CD1c-positive myeloid dendritic cell (primary cell): Measurements from ENCODE around the gene GAB4.
A peak's percentile ranks its signal among the peaks of the same experiment; 100 is the strongest.
"Not testable (repeated sequence)": the region's sequence is repeated elsewhere in the genome, so short reads cannot be mapped to it uniquely, and the experiment has no call there.

Source experiments
- DNase-seq: peaks from one replicate; pipeline ENCODE4 v3.0.0-alpha.2; 2016; ENCODE audit errors: extremely low spot score

The GAB4 gene, protein sequence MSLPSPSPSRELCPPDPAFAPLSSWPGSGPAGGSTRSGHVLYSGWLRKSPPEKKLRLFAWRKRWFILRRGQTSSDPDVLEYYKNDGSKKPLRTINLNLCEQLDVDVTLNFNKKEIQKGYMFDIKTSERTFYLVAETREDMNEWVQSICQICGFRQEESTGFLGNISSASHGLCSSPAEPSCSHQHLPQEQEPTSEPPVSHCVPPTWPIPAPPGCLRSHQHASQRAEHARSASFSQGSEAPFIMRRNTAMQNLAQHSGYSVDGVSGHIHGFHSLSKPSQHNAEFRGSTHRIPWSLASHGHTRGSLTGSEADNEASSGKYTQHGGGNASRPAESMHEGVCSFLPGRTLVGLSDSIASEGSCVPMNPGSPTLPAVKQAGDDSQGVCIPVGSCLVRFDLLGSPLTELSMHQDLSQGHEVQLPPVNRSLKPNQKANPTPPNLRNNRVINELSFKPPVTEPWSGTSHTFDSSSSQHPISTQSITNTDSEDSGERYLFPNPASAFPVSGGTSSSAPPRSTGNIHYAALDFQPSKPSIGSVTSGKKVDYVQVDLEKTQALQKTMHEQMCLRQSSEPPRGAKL

DNA sequence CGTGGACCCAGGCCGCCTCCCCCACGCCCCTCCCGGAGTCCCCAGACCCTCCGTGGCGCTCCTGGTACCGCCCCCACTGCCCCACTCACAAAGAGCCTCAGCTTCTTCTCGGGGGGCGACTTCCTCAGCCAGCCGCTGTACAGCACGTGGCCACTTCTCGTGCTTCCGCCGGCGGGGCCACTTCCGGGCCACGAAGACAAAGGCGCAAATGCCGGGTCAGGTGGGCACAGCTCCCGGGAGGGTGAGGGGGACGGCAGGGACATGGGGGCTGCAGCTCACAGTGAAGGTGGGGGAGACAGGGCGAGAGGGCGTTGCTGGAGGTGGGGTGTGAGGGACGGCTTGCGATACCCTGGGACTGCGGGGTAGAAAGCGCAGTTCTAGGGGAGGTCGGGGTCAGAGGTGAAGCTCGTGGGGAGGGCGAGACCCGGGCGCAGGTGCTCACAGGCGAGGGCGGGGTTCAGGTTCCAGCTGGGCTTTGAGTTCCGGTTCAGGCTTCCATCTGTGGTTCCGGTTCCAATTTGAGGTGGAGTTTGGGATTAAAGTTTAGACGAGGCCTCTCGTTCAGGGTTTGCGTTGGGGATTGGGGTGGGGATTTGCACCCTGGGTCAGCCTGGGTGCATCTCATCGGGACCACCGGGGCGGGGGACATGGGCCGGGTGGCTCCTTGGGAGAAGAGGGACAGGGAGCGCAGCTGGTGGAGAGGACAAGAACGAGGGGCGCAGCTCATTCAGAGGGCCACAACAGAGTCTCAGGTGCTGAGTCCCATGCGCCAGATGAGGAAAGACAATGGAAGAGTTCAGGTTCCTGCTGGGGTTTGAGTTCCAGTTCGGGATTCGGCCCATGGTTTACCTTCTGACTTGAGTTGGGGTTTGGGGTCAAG, at the start of gene GAB4:
Gene GAB4, minus strand, starts transcription at position 371 of the 880 bp plus-strand sequence. Its CDS starts 108 bp downstream, at position 263.
- DNase-seq = no peak

GRCh38 chr22:17056807-17057206, 48.8 kb upstream of the GAB4 start:
- no peak for DNase-seq

GRCh38 chr22:17056058-17056457, 48.0 kb upstream of the GAB4 start:
- no peak for DNase-seq

DNA sequence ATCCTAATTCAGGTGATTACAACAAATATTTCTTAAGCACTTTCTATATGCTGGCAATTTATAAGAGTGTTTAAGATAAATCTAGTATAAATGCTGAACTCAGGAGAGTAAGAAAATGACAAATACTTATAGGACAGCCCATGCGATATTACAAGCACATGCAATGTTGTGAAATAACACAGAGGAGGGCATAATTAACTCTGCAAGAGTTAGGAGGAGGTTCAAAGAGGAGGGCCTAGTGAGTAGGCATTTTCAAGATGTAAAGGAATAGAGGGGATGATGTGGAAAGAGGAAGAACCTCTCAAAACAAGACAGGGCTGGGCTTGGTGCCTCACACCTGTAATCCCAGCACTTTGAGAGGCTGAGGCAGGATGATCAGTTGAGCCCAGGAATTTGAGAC, 39.6 kb upstream of the GAB4 start:
- peak; percentile 6 for DNase-seq

GRCh38 chr22:17046566-17047348, 38.7 kb upstream of the GAB4 start:
- peak; percentile 14 for DNase-seq

DNA sequence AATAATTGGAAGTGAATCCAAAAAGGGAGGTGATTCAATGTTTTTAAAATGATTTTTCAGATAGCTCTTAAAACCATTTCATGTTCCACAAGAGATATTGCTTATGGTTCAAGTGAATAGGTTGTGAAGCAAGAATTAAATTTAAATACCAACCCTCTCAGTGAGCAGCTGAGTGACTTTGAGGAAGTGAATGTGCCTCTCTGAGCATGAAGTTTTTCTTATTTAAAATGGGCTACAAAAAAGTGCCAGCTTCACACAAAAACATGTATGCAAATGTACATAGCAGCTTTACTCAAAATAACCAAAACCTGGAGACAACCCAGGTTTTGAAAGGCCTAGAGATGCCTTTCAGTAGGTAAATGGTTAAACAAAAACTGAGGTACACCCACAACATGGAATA, 35.5 kb upstream of the GAB4 start:
- peak; percentile 3 for DNase-seq

DNA sequence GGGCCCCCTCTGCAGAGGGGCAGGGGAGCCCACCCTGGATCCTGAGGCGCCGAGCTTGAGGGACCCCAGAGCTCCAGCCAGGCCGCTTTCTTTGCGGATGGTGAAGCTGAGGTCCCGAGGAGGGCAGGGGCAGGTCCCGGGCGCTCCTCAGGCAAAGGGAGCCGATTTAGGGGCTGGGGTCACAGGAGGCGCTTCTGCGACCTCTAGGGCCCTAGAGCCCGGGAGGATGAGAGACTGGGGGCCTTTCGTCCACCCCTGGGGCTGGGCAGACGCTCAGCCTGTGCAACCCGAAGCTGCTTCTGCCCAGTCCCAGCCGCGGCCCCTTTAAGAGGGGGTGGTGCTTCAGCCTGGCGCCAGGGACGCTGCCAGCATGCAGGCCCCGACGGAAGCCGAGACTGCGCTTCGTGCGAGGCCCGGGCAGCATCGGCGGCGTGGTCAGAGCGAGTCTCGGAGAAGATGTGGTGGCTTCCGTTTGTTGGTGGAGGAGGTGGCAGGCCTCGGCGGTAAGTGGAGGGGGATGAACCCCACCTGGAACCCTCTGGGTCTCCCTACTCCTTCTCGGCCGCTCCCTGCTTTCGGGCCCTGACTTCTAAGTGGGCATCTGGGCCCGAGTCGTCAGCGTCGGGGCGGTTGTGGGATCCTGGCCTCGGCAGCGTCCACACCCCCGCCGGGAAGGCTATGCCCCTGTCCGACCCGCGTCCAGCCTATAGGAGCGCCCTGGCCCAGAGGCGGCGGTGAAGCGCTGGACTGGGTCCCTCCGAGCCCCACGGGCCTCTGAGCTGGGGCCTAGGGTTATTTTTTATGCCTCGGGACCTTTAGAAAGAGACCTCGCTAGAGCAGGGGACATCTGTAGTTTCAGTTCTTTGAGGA, 29.1 kb upstream of the GAB4 start:
- DNase-seq = not testable (repeated sequence)

- not testable (repeated sequence) for DNase-seq
These were observed 28.2 kb upstream of the GAB4 start for GRCh38 chr22:17035976-17036841.

GRCh38 chr22:17035246-17035645, 27.2 kb upstream of the GAB4 start:
- DNase-seq = no peak

DNA sequence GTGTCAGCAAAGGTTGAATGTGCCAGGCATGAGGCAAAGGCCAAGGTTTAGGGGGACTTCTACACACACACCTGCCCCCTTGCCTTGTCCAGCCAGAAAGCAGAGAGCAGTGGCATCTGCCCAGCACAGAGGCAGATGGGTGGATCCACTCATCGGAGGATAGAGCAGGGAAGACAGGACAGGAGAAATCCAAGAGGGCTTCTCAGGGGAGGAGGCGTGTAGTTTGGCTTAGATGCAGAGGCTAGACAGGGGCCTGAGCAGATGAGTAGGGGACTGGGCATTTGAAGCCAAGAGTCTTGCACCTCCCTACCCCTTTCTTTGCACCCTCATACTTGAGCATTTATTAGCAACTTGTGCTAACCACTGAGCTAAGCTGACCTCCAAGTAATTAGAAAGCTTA, 26.5 kb upstream of the GAB4 start:
- DNase-seq = not testable (repeated sequence)

- not testable (repeated sequence) for DNase-seq
These were observed 24.3 kb upstream of the GAB4 start for GRCh38 chr22:17032277-17032676.

DNA sequence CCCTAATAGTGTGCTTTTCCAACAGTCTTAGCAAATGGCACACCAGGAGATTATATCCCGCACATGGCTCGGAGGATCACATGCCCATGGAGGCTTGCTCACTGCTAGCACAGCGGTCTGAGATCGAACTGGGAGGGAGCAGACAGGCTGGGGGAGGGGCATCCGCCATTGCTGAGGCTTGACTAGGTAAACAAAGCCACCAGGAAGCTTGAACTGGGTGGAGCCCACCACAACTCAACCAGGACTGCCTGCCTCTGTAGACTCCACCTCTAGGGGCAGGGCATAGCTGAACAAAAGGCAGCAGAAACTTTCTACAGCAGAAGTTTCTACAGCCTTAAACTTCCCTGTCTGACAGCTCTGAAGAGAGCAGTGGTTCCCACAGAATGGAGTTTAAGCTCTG, 16.4 kb upstream of the GAB4 start:
- DNase-seq = not testable (repeated sequence)

GRCh38 chr22:17015552-17015951, 7.5 kb upstream of the GAB4 start:
- not testable (repeated sequence) for DNase-seq

GRCh38 chr22:17014101-17014440, 6.0 kb upstream of the GAB4 start:
- DNase-seq = not testable (repeated sequence)

GRCh38 chr22:17013396-17014100, 5.5 kb upstream of the GAB4 start:
- DNase-seq = no peak

- no peak for DNase-seq
These were observed 4.2 kb upstream of the GAB4 start for GRCh38 chr22:17012267-17012666.

GRCh38 chr22:17009640-17010291, 1.7 kb upstream of the GAB4 start:
- no peak for DNase-seq

GRCh38 chr22:17007257-17007656, 765 bp downstream of the GAB4 start:
- DNase-seq = no peak

DNA sequence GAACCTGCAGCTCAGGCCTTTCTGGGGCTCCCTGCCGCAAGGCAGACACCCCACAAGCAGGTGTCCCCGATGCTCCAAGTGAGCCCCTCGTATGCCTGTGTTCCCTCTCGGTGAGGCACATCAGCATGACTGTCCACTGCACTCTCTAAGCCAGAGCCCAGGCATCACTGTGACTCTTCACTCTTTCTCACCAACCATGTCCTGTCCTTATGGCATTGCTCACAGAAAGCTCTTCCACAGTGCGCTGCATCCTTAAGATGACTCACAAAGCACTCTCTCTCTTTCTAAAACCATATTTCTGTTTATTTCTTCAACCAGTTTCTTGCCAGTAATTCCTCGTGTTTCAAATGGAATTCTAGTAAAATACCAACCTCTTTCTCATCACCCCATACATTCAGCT, 18.1 kb downstream of the GAB4 start:
- no peak for DNase-seq
